Neural cell (in vitro differentiated cells): ENCODE data around the gene SLC66A1. TPM values are rescaled to one million over a fixed set of nuclear protein-coding genes. Genes with fewer than 3 reads are reported as not detected.

Experiments
- H2AFZ ChIP-seq: fragments of 200-600, 300-800 bp; sonication (generic), shearing (Covaris generic); 2 replicates; pipeline ENCODE4 v1.6.0; 2014; ENCODE audit warnings: low read depth, mild to moderate bottlenecking, antibody characterized with exemption, low read length, moderate library complexity
- H3F3A ChIP-seq: fragments of 200-600 bp; shearing (Covaris generic); 2 replicates; pipeline ENCODE4 v1.6.1; 2016; ENCODE audit warnings: mild to moderate bottlenecking, moderate library complexity, mixed read lengths, antibody characterized with exemption, low read length; ENCODE audit not compliant: insufficient read depth, poor library complexity, severe bottlenecking
- H3K27ac ChIP-seq: fragments of 200-600, 300-800 bp; sonication (generic), shearing (Covaris generic); 2 replicates; pipeline ENCODE4 v1.5.1; 2014; ENCODE audit warnings: mild to moderate bottlenecking, low read length, moderate library complexity
- H3K27me3 ChIP-seq: fragments of 300-800, 200-600 bp; sonication (generic), shearing (Covaris generic); 2 replicates; pipeline ENCODE4 v1.6.0; 2014; ENCODE audit warnings: mild to moderate bottlenecking, low read depth, low read length, moderate library complexity; ENCODE audit not compliant: insufficient read depth
- H3K36me3 ChIP-seq: fragments of 300-800, 200-600 bp; sonication (generic), shearing (Covaris generic); 2 replicates; pipeline ENCODE4 v1.5.1; 2014; ENCODE audit warnings: mild to moderate bottlenecking, antibody characterized with exemption, low read length, moderate library complexity; ENCODE audit not compliant: insufficient read depth
- H3K4me2 ChIP-seq: fragments of 300-800, 200-600 bp; sonication (generic), shearing (Covaris generic); 2 replicates; pipeline ENCODE4 v1.6.0; 2014; ENCODE audit warnings: mild to moderate bottlenecking, low read length
- H3K4me3 ChIP-seq: fragments of 300-800, 200-600 bp; sonication (generic), shearing (Covaris generic); 2 replicates; pipeline ENCODE4 v1.5.1; 2014; ENCODE audit warnings: mild to moderate bottlenecking, low read length, moderate library complexity
- H3K79me2 ChIP-seq: fragments of 200-600 bp; shearing (Covaris generic); replicated peaks from 2 replicates; pipeline ENCODE4 v1.6.0; 2014; ENCODE audit warnings: mild to moderate bottlenecking, low read length, moderate library complexity; ENCODE audit not compliant: insufficient read depth
- H3K9ac ChIP-seq: fragments of 300-800, 200-600 bp; sonication (generic), shearing (Covaris generic); 2 replicates; pipeline ENCODE4 v1.6.1; 2016; ENCODE audit warnings: mild to moderate bottlenecking, low read length, mixed read lengths
- H3K9me2 ChIP-seq: fragments of 200-600 bp; shearing (Covaris generic); 2 replicates; pipeline ENCODE4 v1.6.1; 2016; ENCODE audit warnings: mild to moderate bottlenecking, low read length, mixed read lengths; ENCODE audit not compliant: insufficient read depth
- H3K9me3 ChIP-seq: fragments of 200-600, 300-800 bp; sonication (generic), shearing (Covaris generic); 2 replicates; pipeline ENCODE4 v1.6.1; 2016; ENCODE audit warnings: mild to moderate bottlenecking, mixed run types, low read length, moderate library complexity, mixed read lengths
- H4K20me1 ChIP-seq: fragments of 200-600 bp; shearing (Covaris generic); 2 replicates; pipeline ENCODE4 v1.6.1; 2016; ENCODE audit warnings: mild to moderate bottlenecking, mixed run types; ENCODE audit not compliant: insufficient read depth
- EP300 ChIP-seq: fragments of 450-650 bp; conservative IDR thresholded peaks from 2 replicates; pipeline ENCODE4 v1.6.1; 2014; ENCODE audit warnings: antibody characterized with exemption, mild to moderate bottlenecking, moderate library complexity; ENCODE audit not compliant: poor library complexity, severe bottlenecking
- EZH2 ChIP-seq: fragments of 200-600, 300-800 bp; shearing (Covaris generic), sonication (generic); IDR thresholded peaks from 2 replicates; pipeline ENCODE4 v1.6.1; 2014; ENCODE audit warnings: antibody characterized with exemption, low read length, borderline replicate concordance, mild to moderate bottlenecking; ENCODE audit not compliant: insufficient read depth, poor library complexity, severe bottlenecking
- MXI1 ChIP-seq: fragments of 450-650 bp; conservative IDR thresholded peaks from 2 replicates; pipeline ENCODE4 v1.6.1; 2014; ENCODE audit warnings: antibody characterized with exemption, mild to moderate bottlenecking; ENCODE audit not compliant: poor library complexity, severe bottlenecking
- POLR2AphosphoS5 ChIP-seq: IDR thresholded peaks from 2 replicates; pipeline ENCODE4 v1.6.1; 2012
- RAD21 ChIP-seq: fragments of 450-650 bp; conservative IDR thresholded peaks from 2 replicates; pipeline ENCODE4 v1.6.1; 2014; ENCODE audit warnings: antibody characterized with exemption, mild to moderate bottlenecking, moderate library complexity
- SMC3 ChIP-seq: fragments of 450-650 bp; conservative IDR thresholded peaks from 2 replicates; pipeline ENCODE4 v1.6.1; 2014; ENCODE audit warnings: antibody characterized with exemption, mild to moderate bottlenecking, moderate library complexity; ENCODE audit not compliant: poor library complexity
- TAF1 ChIP-seq: IDR thresholded peaks from 2 replicates; pipeline ENCODE4 v1.6.1; 2012; ENCODE audit warnings: low read depth
- polyA plus RNA-seq: library from polyadenylated mRNA; depleted of rRNA; stranded (reverse); fragments of >200 nt; gene quantifications from 2 replicates; pipeline ENCODE4 v1.2.3, GENCODE V29; 2014
- TF ChIP-seq, protein P1 (sequence below): fragments of 450-650 bp; IDR thresholded peaks from 2 replicates; pipeline ENCODE4 v1.5.1; 2014; ENCODE audit warnings: antibody characterized with exemption, mild to moderate bottlenecking, moderate library complexity; ENCODE audit not compliant: poor library complexity, severe bottlenecking
- TF ChIP-seq, protein P2 (sequence below): IDR thresholded peaks from 2 replicates; pipeline ENCODE4 v1.6.1; 2012; ENCODE audit warnings: borderline replicate concordance

Gene SLC66A1
- polyA plus RNA-seq, 1 donor from 2014 or later: 31.8 TPM

DNA sequence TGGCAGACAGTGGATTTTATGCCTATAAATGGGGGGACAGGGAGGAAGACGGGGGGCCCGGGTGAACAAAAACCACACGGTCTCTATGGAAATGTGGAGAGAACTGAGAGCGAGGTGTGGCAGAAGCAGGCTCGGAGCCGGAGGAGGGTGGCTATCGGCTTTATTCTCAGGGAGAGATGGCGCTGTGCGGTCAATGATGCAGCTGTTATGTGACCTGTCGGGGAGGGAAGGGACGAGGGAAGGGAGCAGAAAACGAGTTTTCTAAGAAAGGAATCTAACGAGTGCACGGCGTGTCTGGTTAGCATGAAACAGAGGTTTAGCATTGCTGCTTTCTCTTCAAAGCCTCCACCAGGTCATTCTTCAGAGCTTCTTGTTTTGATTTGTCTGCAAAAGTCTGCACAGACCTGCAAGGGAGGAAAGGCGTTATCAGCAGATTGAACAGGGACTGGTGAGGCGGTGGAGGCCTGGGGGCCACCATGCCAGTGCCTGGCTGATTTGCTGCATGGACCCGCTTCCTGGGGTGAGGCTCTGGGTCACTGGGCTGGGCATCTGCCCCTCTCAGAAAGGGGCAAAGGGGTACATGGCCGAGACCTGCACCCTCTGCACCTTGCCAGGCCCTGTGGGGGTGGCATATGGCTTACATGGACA, 27.2 kb downstream of the SLC66A1 start:
- H3K9me2 ChIP-seq: no peaks in the 10 kb centered on the region
- H3K79me2 ChIP-seq: no peaks in the 10 kb centered on the region
- no peaks in the 10 kb centered on the region for H4K20me1 ChIP-seq
- H3K9me3 ChIP-seq: no peaks in the 10 kb centered on the region
- H3K4me3 ChIP-seq: no peak overlapping the region
- no peaks in the 10 kb centered on the region for H3K27me3 ChIP-seq
- H3K27ac ChIP-seq: no peak overlapping the region
- no peak overlapping the region for H3K9ac ChIP-seq
- H3K4me2 ChIP-seq: no peak overlapping the region
- H3K36me3 ChIP-seq: no peaks in the 10 kb centered on the region
- H2AFZ ChIP-seq: no peak overlapping the region
- no peaks in the 10 kb centered on the region for H3F3A ChIP-seq
- no peak for TF ChIP-seq RAD21
- no peak for TF ChIP-seq TAF1
- TF ChIP-seq SMC3: no peak
- TF ChIP-seq EZH2: no peak
- TF ChIP-seq, protein P1, sequence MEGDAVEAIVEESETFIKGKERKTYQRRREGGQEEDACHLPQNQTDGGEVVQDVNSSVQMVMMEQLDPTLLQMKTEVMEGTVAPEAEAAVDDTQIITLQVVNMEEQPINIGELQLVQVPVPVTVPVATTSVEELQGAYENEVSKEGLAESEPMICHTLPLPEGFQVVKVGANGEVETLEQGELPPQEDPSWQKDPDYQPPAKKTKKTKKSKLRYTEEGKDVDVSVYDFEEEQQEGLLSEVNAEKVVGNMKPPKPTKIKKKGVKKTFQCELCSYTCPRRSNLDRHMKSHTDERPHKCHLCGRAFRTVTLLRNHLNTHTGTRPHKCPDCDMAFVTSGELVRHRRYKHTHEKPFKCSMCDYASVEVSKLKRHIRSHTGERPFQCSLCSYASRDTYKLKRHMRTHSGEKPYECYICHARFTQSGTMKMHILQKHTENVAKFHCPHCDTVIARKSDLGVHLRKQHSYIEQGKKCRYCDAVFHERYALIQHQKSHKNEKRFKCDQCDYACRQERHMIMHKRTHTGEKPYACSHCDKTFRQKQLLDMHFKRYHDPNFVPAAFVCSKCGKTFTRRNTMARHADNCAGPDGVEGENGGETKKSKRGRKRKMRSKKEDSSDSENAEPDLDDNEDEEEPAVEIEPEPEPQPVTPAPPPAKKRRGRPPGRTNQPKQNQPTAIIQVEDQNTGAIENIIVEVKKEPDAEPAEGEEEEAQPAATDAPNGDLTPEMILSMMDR: no peak
- TF ChIP-seq, protein P2, sequence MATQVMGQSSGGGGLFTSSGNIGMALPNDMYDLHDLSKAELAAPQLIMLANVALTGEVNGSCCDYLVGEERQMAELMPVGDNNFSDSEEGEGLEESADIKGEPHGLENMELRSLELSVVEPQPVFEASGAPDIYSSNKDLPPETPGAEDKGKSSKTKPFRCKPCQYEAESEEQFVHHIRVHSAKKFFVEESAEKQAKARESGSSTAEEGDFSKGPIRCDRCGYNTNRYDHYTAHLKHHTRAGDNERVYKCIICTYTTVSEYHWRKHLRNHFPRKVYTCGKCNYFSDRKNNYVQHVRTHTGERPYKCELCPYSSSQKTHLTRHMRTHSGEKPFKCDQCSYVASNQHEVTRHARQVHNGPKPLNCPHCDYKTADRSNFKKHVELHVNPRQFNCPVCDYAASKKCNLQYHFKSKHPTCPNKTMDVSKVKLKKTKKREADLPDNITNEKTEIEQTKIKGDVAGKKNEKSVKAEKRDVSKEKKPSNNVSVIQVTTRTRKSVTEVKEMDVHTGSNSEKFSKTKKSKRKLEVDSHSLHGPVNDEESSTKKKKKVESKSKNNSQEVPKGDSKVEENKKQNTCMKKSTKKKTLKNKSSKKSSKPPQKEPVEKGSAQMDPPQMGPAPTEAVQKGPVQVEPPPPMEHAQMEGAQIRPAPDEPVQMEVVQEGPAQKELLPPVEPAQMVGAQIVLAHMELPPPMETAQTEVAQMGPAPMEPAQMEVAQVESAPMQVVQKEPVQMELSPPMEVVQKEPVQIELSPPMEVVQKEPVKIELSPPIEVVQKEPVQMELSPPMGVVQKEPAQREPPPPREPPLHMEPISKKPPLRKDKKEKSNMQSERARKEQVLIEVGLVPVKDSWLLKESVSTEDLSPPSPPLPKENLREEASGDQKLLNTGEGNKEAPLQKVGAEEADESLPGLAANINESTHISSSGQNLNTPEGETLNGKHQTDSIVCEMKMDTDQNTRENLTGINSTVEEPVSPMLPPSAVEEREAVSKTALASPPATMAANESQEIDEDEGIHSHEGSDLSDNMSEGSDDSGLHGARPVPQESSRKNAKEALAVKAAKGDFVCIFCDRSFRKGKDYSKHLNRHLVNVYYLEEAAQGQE: no peak
- TF ChIP-seq EP300: no peak
- no peak for TF ChIP-seq MXI1
- no peak for TF ChIP-seq POLR2AphosphoS5

DNA sequence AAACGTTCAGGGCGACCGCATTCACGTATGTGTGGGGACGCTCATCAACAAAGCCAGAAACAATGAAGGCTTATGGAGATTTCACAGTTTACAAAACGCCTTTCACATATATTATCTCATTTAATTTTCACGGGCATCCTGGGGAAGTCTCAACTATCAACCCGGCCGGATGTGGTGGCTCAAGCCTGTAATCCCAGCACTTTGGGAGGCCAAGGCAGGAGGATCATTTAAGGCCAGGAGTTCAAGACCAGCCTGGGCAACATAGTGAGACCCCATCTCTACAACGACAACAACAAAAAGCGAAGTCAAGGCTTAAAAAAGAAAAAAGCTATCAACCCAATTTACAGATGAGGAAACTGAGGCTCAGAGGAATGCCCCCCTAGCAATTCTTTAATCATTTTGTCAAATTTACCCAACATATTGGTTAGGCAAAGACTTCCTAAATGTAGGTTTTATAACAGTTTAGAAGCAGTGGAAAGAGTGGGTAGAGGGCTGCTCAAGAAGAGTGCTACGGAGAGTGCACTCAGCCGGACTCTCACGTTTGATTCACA, 28.3 kb downstream of the SLC66A1 start:
- Histone ChIP-seq H4K20me1 (no peaks in the 10 kb centered on the region), H3K9ac (no peak overlapping the region), H3F3A (no peaks in the 10 kb centered on the region), H3K79me2 (no peaks in the 10 kb centered on the region), H3K27ac (no peak overlapping the region), H3K4me2 (no peak overlapping the region), H2AFZ (no peak overlapping the region), H3K9me2 (no peaks in the 10 kb centered on the region), H3K9me3 (no peaks in the 10 kb centered on the region), H3K27me3 (no peaks in the 10 kb centered on the region), H3K36me3 (no peaks in the 10 kb centered on the region), H3K4me3 (no peak overlapping the region)
- TF ChIP-seq POLR2AphosphoS5: no peak
- no peak for TF ChIP-seq MXI1
- TF ChIP-seq SMC3: no peak
- TF ChIP-seq TAF1: no peak
- TF ChIP-seq, protein P2: no peak
- TF ChIP-seq, protein P1: no peak
- TF ChIP-seq EP300: no peak
- TF ChIP-seq EZH2: no peak
- TF ChIP-seq RAD21: no peak
